GM10847 (cell line): ENCODE measurements around the gene ITGA6.

Source experiments
- POLR2A ChIP-seq: IDR thresholded peaks from 2 replicates; pipeline ENCODE4 v1.6.1; 2011; ENCODE audit not compliant: insufficient read length; ENCODE audit errors: extremely low read depth

The ITGA6 gene

GRCh38 chr2:172465417-172466334 is 38.3 kb downstream of the ITGA6 start:
- no peak for TF ChIP-seq POLR2A

DNA sequence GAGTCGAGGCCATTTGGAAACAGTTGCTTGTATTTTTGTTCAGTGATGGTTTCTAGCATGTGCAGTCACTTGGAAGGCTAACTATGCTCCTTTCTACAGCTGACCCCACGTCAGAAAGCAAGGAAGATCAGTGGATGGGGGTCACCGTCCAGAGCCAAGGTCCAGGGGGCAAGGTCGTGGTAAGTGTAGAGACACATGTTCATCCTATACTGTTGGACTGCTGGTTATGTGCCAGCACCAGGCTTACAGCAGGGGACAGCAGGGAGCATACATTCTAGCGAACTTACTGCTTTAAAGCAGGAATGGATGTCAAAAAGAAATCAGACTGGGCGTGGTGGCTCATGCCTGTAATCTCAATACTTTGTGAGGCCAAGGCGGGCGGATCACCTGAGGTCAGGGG is 40.0 kb downstream of the ITGA6 start:
- TF ChIP-seq POLR2A = no peak

DNA sequence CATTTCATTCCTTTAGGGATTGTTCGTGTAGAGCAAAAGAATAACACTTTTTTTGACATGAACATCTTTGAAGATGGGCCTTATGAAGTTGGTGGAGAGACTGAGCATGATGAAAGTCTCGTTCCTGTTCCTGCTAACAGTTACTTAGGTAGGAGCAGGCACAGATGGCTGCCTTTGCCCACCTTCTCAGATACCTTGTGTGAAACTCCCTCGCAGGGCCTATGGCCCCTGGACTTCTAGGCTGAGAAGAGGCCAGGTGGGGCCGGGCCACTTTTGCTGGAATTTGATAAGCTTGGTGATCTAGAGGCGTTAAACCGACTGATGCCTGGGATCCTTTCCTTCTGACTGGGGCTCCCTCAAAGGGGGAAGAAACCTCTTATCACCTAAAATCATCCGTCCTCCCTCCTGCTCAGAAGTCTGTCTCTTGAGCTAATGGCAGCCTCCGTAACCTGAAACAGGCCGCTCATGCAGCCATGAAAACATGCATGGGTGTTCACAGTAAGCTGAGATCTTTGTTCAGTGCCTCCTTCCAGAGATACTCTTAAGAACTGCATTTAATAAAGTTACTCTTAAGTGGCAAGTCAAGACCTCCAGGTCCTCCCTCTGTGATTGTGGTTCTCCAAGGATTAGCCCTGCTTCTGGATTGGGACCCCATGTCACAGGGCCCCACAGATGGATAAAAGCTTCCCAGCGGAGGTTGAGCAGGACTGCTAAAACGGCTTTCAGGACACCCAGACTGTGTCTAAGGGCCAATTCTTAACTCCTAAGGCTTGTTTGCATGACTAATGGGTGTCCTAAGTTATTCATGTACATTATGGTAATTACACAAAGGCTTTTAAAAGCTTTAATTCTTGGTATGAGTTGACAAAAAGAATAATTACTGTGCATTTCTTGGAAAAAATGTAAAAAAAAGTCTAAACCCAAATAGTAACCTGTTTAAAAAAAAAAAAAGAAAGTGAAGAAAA is 43.9 kb downstream of the ITGA6 start:
- no peak for TF ChIP-seq POLR2A

DNA sequence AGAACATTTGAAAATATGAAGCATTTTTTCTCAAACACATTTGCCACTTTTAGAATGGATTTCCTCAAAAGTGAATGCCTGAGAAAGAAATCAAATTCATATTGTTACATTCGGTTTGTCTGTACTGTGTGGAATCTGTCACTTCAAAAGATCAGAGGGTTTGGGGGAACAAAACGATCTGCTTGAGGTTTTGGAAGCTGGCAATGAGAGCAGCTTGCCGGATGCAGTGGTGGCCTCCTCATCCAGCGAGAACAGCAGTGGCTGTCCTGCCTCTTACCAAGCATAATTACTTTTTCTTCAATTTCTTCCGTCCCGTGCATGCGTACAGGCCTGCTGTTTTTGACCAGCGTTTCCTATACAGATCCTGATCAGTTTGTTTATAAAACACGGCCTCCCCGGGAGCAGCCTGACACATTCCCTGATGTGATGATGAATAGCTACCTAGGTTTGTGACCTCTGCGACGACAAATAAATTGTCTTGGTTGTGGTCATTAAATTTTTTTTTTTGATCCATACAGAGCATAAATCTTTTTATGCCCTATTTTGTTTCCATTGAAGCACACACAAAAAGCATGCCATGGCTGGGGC is 45.2 kb downstream of the ITGA6 start:
- no peak for TF ChIP-seq POLR2A

GRCh38 chr2:172473167-172473566 is 45.8 kb downstream of the ITGA6 start:
- no peak for TF ChIP-seq POLR2A

DNA sequence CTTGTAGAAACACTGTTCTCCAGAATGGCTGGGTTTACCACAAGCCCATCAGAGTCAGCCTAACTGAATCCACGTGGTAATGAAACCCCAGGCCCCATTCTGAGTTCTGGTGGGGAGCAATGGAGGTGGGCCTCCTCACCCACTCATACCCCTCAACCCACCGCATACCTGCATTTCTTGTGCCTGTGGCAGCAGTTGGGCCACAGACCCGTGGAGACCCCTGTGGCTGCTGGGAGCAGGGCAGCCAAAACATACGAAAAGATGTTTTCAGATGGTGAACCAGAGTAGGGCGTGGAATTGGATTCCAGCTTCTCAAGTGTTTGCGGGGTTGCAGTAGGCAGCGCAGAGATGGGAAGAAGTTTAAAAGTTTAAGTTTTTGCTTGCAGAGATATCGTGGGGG is 51.0 kb downstream of the ITGA6 start:
- TF ChIP-seq POLR2A = no peak

- TF ChIP-seq POLR2A = no peak
These were observed 53.2 kb downstream of the ITGA6 start for GRCh38 chr2:172480301-172481218.

GRCh38 chr2:172481507-172482262 is 54.3 kb downstream of the ITGA6 start:
- TF ChIP-seq POLR2A = no peak

DNA sequence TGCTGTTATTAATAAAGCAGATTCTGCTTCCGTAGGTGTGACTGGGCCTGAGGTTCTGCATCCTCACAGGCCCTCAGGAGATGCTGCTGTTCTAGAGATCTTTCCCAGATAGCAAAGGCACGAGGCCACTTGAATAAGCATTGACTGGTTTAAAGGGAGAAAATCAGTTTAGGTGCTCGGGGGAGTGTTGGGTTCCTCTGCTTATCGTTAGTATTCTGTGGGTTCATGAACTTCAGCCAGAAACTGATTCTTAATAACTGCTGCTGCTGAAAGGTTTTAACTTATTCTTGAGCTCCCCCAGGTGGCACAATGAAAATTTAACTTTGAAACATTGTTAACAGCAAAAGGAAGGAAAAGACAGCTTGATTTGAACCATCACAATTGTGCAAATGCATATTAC is 56.9 kb downstream of the ITGA6 start:
- TF ChIP-seq POLR2A = no peak

GRCh38 chr2:172484706-172485105 is 57.3 kb downstream of the ITGA6 start:
- TF ChIP-seq POLR2A = no peak

DNA sequence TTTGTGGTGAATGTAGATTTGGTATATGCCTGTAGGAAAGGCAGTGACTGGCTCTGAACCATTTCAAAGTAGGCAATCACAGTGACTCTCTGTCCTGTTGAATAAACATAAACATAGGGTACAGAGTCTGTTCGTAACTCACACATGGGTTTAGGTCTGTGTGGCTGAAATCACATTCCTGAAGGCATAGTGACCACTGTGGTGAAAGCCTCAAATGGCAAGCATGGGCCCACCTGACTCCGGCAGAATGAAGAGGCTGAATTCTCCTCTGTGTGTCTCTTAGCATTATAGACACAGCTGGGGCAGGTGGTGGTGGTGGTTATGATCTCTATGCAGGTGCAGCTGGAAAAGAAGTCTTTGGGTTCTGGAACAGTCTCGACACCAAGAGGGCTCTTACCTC is 61.2 kb downstream of the ITGA6 start:
- no peak for TF ChIP-seq POLR2A

GRCh38 chr2:172489681-172490080 is 62.3 kb downstream of the ITGA6 start:
- no peak for TF ChIP-seq POLR2A

- TF ChIP-seq POLR2A = no peak
These were observed 68.8 kb downstream of the ITGA6 start for GRCh38 chr2:172496160-172496608.

DNA sequence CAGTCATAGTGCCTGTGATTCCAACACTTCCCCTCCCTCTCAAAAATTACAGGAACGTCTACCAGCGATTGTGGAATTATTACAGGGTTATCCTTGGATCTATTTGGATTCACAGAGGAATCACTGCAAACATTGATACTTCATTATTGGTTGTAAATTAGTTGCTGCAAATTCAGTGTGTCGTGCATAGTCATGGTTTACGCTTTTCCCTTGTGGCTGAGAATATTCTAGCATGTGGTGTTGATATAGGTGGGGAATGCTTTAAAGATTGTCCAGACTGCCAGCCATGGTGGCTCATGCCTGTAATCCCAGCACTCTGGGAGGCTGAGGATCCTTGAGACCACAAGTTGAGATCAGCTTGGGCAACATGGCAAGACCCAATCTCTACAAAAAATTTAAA is 79.8 kb downstream of the ITGA6 start:
- no peak for TF ChIP-seq POLR2A
